Activated CD4-positive, alpha-beta T cell treated with anti-CD3 and anti-CD28 coated beads, Interleukin-10, Interleukin-2, amounts not matched to agents 100 ng/mL and 50 ng/mL, durations not matched to agents 16 hours and 8 hours (primary cell): ENCODE results near the gene ALDH1L1.
A peak's percentile ranks its signal among the peaks of the same experiment; 100 is the strongest.

ENCODE experiments used
- DNase-seq: peaks from one replicate; pipeline ENCODE4 v3.0.0-alpha.2; 2020

The ALDH1L1 gene

GRCh38 chr3:126153695-126154360, 26.6 kb downstream of the ALDH1L1 start:
- no peak for DNase-seq

- DNase-seq = no peak
Observed at GRCh38 chr3:126152901-126153694, 27.3 kb downstream of the ALDH1L1 start.

GRCh38 chr3:126152458-126152857, 27.9 kb downstream of the ALDH1L1 start:
- DNase-seq = no peak

GRCh38 chr3:126151562-126152302, 28.7 kb downstream of the ALDH1L1 start:
- DNase-seq = no peak

- no peak for DNase-seq
Observed at GRCh38 chr3:126149960-126150515, 30.3 kb downstream of the ALDH1L1 start.

GRCh38 chr3:126149256-126149902, 31.0 kb downstream of the ALDH1L1 start:
- no peak for DNase-seq

GRCh38 chr3:126147932-126148683, 32.3 kb downstream of the ALDH1L1 start:
- DNase-seq = no peak

- no peak for DNase-seq
Observed at GRCh38 chr3:126147147-126147931, 33.0 kb downstream of the ALDH1L1 start.

- DNase-seq = no peak
Observed at GRCh38 chr3:126146525-126147146, 33.8 kb downstream of the ALDH1L1 start.

GRCh38 chr3:126146034-126146433, 34.4 kb downstream of the ALDH1L1 start:
- no peak for DNase-seq

- no peak for DNase-seq
Observed at GRCh38 chr3:126142652-126143051, 37.7 kb downstream of the ALDH1L1 start.

GRCh38 chr3:126137490-126138130, 42.8 kb downstream of the ALDH1L1 start:
- DNase-seq = no peak

GRCh38 chr3:126136428-126137220, 43.8 kb downstream of the ALDH1L1 start:
- DNase-seq = no peak

- no peak for DNase-seq
Observed at GRCh38 chr3:126135406-126136076, 44.8 kb downstream of the ALDH1L1 start.

- no peak for DNase-seq
Observed at GRCh38 chr3:126135071-126135405, 45.3 kb downstream of the ALDH1L1 start.

- peak; percentile 48 for DNase-seq
Observed at GRCh38 chr3:126134219-126134975, 46.0 kb downstream of the ALDH1L1 start.

GRCh38 chr3:126133606-126134005, 46.8 kb downstream of the ALDH1L1 start:
- no peak for DNase-seq
